ENCODE data around the gene CLEC9A. TPM values are rescaled to one million over a fixed set of nuclear protein-coding genes. Genes with fewer than 3 reads are reported as not detected.

The CLEC9A gene
- total and polyA plus RNA-seq, 9 donors = 0.04 to 1.00 (median 0.46) TPM; not detected in 4

DNA sequence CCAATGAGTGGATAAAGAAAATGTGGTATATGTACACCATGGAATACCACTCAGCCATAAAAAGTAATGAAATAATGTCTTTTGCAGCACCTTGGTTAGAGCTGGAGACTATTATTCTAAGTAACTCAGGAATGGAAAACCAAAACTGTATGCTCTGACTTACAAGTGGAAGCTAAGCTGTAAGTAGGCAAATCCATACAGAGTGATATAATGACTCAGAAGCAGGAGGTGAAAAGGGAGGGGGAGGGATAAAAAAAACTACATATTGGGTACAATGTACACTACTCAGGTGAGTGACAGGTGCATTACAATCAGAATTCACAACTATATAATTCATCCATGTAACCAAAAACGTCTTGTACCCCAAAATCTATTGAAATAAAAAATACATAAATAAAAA lies 83.4 kb downstream of the CLEC9A start:
- Histone ChIP-seq H3K36me3 (no peaks in the 10 kb centered on the region), H3K9me3 (no peaks in the 10 kb centered on the region), H3K4me1 (ENCODE audit: insufficient read depth) (no peaks in the 10 kb centered on the region), H3K27me3 (no peaks in the 10 kb centered on the region), H3K27ac (no peak overlapping the region), H3K4me3 (no peak overlapping the region)
- 55 to 67% (median 57%) methylated on average over 1 of the region's 1 CpG for WGBS, 3 donors
- DNase-seq = no peak
- TF ChIP-seq EP300 (IDR thresholded peaks at IDR 0.05) (no peak), POLR2A (IDR thresholded peaks at IDR 0.05) (no peak)
- TF ChIP-seq, protein P1, sequence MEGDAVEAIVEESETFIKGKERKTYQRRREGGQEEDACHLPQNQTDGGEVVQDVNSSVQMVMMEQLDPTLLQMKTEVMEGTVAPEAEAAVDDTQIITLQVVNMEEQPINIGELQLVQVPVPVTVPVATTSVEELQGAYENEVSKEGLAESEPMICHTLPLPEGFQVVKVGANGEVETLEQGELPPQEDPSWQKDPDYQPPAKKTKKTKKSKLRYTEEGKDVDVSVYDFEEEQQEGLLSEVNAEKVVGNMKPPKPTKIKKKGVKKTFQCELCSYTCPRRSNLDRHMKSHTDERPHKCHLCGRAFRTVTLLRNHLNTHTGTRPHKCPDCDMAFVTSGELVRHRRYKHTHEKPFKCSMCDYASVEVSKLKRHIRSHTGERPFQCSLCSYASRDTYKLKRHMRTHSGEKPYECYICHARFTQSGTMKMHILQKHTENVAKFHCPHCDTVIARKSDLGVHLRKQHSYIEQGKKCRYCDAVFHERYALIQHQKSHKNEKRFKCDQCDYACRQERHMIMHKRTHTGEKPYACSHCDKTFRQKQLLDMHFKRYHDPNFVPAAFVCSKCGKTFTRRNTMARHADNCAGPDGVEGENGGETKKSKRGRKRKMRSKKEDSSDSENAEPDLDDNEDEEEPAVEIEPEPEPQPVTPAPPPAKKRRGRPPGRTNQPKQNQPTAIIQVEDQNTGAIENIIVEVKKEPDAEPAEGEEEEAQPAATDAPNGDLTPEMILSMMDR (IDR thresholded peaks at IDR 0.05) = no peak
- intact Hi-C loops (cut with DNase I) = no loop called here

GRCh38 chr12:10115311-10115710 lies 84.8 kb downstream of the CLEC9A start:
- Histone ChIP-seq H3K27ac (no peak overlapping the region), H3K27me3 (no peaks in the 10 kb centered on the region), H3K4me3 (no peak overlapping the region), H3K4me1 (ENCODE audit: insufficient read depth) (no peaks in the 10 kb centered on the region), H3K9me3 (no peaks in the 10 kb centered on the region), H3K36me3 (no peaks in the 10 kb centered on the region)
- intact Hi-C loops (cut with DNase I) = no loop called here
- no peak for DNase-seq
- TF ChIP-seq EP300 (IDR thresholded peaks at IDR 0.05) = no peak
- TF ChIP-seq, protein P1 (IDR thresholded peaks at IDR 0.05) = no peak
- 89 to 94% (median 92%) methylated on average over 15 of the region's 15 CpGs for WGBS, 3 donors

Other genes starting within 250 kb of the CLEC9A start
- gene KLRF1, start 203.2 kb upstream of the CLEC9A start, total RNA-seq = under 1 TPM in 2 of 7 donors, not detected in 5; 0.28 to 0.50 TPM
- 1 to 10 TPM in 1 of 2 donors, under 1 TPM in 1; 0.17 to 1.1 TPM for gene KLRF1, start 203.2 kb upstream of the CLEC9A start, polyA plus RNA-seq
- 10 to 100 TPM; 16.4 to 60.4 (median 26.0) TPM for gene CLEC2B, start 161.3 kb upstream of the CLEC9A start, total RNA-seq
- 10 to 100 TPM; 27.1 to 31.6 TPM for gene CLEC2B, start 161.3 kb upstream of the CLEC9A start, polyA plus RNA-seq
- gene KLRF2, start 149.2 kb upstream of the CLEC9A start, total RNA-seq = not detected
- not detected for gene KLRF2, start 149.2 kb upstream of the CLEC9A start, polyA plus RNA-seq
- gene CLEC2A, start 98.3 kb upstream of the CLEC9A start, total RNA-seq = not detected
- gene CLEC2A, start 98.3 kb upstream of the CLEC9A start, polyA plus RNA-seq = not detected
- 1 to 10 TPM in 1 of 7 donors, under 1 TPM in 2, not detected in 4; 0.46 to 1.8 (median 1.00) TPM for gene CLEC12A, start 59.3 kb upstream of the CLEC9A start, total RNA-seq
- under 1 TPM; 0.63 to 0.97 TPM for gene CLEC12A, start 59.3 kb upstream of the CLEC9A start, polyA plus RNA-seq
- under 1 TPM in 1 of 7 donors, not detected in 6; 0.26 TPM for gene CLEC1B, start 31.6 kb upstream of the CLEC9A start, total RNA-seq
- gene CLEC1B, start 31.6 kb upstream of the CLEC9A start, polyA plus RNA-seq = under 1 TPM; 0.06 to 0.47 TPM
- gene CLEC12B, start 20.1 kb upstream of the CLEC9A start, total RNA-seq = not detected
- gene CLEC12B, start 20.1 kb upstream of the CLEC9A start, polyA plus RNA-seq = under 1 TPM in 1 of 2 donors, not detected in 1; 0.05 TPM
- gene CLEC1A, start 68.3 kb downstream of the CLEC9A start, total RNA-seq = 10 to 100 TPM in 1 of 7 donors, 1 to 10 TPM in 6; 1.5 to 11.5 (median 4.1) TPM
- 10 to 100 TPM in 1 of 2 donors, 1 to 10 TPM in 1; 4.8 to 13.8 TPM for gene CLEC1A, start 68.3 kb downstream of the CLEC9A start, polyA plus RNA-seq
- gene CLEC7A, start 99.5 kb downstream of the CLEC9A start, total RNA-seq = 10 to 100 TPM in 1 of 7 donors, 1 to 10 TPM in 6; 2.9 to 12.7 (median 3.7) TPM
- gene CLEC7A, start 99.5 kb downstream of the CLEC9A start, polyA plus RNA-seq = 1 to 10 TPM; 1.9 to 3.4 TPM
- gene OLR1, start 141.4 kb downstream of the CLEC9A start, total RNA-seq = 10 to 100 TPM in 1 of 7 donors, 1 to 10 TPM in 3, under 1 TPM in 3; 0.71 to 12.3 (median 1.1) TPM
- under 1 TPM; 0.10 to 0.48 TPM for gene OLR1, start 141.4 kb downstream of the CLEC9A start, polyA plus RNA-seq
- gene TMEM52B, start 148.3 kb downstream of the CLEC9A start, total RNA-seq = under 1 TPM in 2 of 7 donors, not detected in 5; 0.07 to 0.69 TPM
- under 1 TPM; 0.04 to 0.10 TPM for gene TMEM52B, start 148.3 kb downstream of the CLEC9A start, polyA plus RNA-seq
- 100 to 1,000 TPM in 2 of 7 donors, 10 to 100 TPM in 5; 53.1 to 139 (median 96.1) TPM for gene GABARAPL1, start 182.2 kb downstream of the CLEC9A start, total RNA-seq
- 100 to 1,000 TPM in 1 of 2 donors, 10 to 100 TPM in 1; 58.7 to 186 TPM for gene GABARAPL1, start 182.2 kb downstream of the CLEC9A start, polyA plus RNA-seq